NCI-H526 (cell line): Measurements from ENCODE around the gene RSPO4.
A peak's percentile ranks its signal among the peaks of the same experiment; 100 is the strongest.
"Not testable (repeated sequence)": the region's sequence is repeated elsewhere in the genome, so short reads cannot be mapped to it uniquely, and the experiment has no call there.

Source experiments
- DNase-seq, 2 experiments: peaks; one replicate each; lab custom pipeline; 2025; lab: John Stamatoyannopoulos, UW

Gene RSPO4

DNA sequence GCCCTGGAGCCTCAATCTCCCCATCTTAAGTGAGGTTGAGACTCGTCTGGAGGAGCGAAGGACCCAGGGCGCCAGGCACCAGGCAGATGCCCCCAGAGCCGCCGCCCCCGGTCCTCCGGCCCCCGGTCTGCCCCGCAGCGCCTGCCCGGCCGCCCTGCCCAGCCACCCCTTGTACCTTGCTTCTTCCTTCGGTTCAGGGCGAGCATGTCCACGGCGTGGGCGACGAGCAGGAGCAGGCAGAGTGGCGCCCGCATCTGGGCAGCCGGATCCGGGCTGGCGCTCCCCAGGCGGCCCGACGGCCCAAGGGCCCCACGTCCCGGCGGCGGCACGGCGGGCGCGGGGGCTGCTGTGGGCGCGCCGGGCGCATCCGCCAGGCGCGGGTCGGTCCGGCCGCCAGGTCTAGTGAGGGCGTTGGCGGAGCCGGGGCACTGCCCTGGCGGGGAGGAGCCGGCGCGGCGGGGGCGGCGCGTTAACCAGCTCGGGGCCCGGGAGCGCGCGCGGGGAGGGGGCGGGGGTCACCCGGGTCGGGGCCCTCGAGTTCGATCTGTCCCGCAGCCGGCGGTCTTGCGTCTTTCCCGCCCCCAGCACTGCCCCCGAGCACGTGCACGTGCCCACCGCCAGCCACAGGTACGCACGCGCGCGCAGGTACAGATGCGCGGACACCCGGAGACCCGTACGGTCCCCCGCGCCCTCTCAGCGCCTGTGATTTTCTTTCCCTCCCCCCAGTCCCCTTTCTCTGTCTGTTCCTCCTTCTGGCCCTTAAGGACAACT is at the start of gene RSPO4:
RSPO4 (minus strand) TSS at position 401 of the 771 bp plus-strand sequence; CDS start at position 254, 147 bp downstream.
- DNase-seq: peak; percentile 45 to 87

DNA sequence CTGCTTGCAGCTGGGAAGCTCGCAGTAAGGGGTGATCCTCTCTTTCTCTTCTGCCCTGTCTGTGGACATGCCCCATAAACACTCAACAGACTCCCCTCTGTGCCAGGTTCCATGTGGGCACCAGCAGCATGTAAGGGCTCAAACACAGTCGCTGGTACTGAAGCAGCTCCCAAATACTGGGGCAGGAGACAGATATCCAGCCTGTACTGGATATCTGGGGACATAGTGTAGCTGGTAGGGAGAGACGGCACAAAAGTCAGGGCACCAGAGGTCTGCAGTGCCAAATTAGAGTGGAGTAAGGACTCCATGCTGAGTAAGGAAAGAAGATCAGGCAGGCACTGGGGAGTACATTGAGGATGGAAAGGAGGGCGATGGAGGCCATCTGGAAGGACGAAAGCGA is 48.3 kb upstream of the RSPO4 start:
- no peak for DNase-seq

DNA sequence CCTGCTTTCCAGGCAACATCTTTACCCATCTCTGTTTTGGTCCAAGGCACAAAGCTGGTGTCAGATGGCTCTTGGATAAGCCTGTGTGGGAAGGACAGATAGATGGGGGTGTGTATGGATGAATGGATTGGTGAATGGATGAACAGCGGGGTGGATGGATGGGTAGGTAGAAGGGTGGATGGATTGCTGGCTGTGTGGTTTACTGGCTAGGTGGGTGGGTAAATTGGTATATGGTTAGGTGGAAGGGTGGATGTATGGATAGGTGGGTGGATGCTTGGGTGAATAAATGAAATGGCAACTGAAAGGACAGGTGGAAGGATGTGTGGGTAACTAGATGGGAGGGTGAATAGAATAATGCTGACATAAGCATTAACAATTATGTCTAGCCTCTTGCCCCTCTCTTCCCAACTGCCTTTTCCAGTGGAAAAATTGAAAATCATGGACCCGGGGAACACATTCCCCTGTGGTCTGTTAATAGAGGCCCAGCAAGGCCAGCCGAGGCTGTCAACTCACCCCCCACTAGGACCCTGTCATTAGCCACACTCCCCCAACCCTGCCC is 43.8 kb upstream of the RSPO4 start:
- no peak for DNase-seq

DNA sequence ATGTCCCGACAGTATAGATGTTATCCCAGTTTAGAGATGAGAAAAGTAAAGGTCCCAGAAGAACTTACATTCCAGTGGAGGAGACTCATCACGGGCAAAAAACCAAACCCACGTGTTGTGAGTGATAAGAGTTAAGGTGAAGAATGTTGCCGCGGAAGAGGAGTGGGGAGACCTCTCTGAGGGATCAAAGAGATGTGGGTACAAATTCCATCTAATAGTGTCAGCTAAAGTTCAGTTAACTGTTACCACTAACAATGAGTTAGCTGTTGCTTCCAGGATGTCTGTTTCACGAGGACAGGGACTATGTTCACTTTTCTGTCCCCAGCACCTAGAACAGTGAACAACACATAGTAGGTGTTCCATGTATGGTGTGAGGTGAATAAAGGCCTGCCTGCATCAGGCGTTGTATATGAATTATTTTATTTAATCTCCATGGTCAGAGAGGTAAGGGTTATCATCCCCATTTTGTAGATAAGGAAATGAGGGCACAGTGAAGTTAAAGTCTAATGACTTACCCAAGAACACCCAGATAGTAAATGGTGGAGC is 39.8 kb upstream of the RSPO4 start:
- no peak for DNase-seq

DNA sequence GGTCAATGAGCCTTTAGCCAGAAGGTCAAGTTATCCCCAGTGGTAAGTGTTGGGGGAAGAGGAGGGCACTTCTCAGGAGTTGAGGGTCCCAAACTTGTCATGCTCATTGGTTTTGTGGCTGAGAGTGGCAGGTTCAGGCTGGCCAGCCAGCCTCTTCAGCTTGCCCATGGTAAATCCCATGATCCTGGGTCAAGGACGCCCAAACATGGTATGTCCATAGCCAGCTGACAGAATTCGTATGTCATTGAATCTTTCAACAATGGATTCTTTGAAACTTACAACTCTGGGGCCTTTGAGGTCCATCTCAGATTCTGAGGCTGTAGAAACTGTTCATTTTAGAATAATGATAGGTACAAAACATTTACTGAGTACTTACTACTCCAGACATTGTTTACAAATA is 36.1 kb upstream of the RSPO4 start:
- DNase-seq: no peak

DNA sequence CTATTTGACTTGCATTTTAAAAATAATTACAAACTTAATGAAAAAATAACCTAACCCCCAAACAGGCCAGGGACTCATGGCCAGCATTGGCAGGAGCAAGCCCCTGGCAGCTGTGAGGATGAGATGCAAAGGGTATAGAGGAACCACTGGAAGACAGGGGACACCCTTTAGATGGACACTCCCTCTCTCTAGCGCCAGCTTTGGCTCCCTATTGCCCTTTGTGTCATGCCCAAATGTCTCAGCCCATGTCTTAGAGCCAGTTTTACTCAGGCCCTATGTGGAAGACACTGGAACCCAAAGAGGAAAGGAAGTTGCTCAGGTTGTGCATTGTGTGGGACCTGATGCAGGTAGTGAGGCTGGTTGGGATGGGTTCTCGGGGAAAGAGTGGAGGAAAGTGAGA is 34.9 kb upstream of the RSPO4 start:
- DNase-seq: no peak

DNA sequence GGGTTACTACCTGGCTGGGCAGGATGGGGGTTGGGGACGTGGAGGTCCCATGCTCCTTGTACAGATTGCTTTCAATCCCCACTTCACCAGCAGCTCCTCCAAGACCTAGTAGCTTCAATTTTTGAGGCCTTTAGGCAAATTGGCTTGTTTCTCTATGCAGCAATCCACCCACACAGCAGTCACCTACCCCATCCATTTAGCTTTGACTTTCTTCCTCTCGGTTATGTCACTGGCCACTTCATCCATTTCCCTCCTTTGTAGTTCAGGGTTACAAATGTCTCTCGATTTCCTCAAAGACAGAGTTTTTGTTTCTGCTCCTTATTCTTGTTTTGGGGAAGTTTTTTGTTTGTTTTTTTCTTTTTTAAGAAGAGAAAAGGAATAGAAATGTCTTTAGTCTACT is 33.4 kb upstream of the RSPO4 start:
- no peak for DNase-seq

DNA sequence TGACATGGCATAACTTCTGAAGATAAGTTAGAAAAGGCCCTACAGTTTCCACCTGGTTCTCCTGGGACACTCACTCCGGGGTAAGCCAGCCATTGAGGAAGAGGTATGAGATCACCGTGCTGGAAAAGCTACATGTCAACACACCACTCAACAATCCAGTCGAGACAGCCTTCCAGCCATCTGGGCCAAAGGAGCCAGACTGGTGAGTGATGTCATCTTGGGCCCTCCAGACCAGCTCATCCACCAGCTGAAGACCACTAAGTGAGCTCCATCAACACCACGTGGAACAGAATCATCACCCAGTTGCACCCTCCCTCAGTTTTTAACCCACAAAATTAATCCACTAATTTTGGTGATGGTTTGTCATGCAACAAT is 32.3 kb upstream of the RSPO4 start:
- DNase-seq: no peak

DNA sequence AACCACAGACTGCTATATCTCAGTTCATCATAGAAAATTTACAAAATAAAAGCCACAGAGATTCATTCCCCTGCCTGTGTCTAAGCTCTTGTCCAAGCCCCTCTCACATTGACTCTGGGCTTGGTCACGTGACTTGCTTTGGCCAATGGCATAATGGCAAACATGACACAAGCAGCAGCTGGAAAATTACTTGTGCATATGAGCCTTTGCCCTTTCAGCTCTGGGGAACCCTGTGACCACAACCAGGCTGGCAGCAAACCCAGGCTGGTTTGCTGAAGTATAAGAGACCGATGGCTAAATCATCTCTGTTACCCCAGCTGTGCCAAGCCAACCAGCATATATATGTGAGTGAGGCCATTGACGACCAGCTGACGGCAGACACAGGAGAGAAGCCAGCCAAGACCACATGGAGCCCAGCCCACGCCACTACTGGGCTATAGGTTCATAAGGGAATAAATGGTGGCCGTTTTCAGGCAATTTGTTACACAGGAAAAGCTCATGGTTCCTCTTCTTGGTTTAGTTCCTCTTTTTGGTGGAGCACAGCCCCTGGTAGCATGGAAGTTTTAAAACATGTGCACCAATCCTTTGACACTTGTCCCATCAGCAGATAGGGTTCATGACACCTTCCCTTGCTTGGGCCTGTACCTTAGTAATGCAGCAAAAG is 31.8 kb upstream of the RSPO4 start:
- no peak for DNase-seq

DNA sequence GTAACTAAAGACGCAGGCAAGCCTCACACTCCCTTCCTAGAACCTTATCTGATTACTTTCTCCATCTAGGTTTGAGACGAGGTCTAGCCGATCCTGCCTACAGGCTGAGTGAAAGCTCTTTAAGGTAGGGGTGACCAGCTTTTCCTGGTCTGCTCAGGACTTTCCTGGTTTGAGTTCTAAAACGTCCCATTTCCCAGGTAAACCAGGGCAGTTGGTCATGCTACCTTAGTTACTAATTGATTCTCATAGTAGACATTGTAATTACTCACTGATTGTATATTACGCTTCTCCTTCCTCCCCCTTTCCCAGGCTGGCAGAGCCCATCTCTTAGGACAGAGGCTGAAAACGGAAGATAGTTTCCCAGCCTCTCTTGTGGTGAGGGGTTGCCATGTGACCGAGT is 27.9 kb upstream of the RSPO4 start:
- no peak for DNase-seq

DNA sequence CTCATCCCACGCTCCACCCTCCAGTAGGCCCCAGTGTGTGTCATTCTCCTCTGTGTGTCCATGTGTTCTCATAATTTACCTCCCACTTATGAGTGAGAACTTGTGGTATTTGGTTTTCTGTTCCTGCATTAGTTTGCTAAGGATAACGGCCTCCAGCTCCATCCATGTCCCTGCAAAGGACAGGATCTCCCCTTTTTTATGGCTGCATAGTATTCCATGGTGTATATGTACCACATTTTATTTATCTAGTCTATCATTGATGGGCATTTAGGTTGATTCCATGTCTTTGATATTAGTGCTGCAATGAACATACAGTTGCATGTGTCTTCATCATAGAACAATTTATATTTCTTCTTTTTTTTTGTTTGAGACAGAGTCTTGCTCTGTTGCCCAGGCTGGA is 24.1 kb upstream of the RSPO4 start:
- not testable (repeated sequence) for DNase-seq

DNA sequence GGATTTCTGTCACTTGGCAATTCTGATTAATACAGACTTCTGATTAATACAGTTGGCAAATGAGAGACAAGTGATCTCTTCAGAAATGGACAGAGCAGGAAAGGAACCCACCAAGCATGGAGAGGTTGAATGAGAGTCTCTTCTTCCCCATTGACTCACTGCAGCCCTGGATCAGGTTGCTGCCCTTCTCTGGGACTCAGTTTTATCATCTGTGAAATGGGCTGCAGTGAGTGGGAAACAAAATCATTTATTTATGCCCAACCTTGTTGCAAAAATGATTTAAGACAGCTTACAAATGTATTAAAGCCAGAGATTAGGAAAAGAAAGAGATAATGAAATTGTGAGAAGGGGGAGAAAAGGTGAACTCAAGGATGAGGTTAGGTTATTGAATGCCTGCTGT is 20.8 kb upstream of the RSPO4 start:
- no peak for DNase-seq

DNA sequence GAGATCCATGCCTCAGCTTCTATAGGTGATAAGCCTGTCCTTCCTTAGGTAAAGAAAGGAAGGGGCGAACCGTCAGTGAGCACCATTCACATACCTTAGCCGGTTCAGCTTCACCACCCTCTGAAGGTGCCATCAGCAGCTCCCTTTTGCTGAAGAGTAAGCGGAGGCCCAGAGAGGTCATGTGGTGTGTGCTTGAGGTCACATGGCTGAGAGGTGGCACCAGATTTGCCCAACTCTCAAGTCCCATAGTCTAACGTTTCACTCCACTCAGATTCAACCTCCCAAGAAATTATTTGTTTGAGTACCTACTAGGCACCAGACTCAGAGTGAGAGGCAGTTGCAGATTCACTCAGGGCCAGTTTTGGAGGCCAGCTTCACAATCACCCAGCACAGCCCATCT is 18.5 kb upstream of the RSPO4 start:
- DNase-seq: no peak

DNA sequence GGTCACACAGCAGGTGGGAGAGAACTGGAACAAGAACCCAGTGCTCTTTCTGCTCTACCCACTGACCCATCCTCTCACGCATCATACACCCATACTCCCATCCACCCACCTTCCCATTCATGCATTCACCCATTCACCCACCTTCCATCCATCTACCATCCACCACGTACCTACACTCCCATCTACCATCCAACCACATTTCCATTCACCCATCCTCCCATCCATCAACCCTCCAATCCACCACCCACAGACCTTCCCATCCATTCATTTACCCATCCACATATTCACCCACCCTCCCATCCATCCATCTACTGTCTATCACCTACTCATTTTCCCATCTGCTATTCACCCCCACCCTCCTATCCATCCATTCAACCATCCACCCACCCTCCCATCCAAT is 17.2 kb upstream of the RSPO4 start:
- DNase-seq: no peak

DNA sequence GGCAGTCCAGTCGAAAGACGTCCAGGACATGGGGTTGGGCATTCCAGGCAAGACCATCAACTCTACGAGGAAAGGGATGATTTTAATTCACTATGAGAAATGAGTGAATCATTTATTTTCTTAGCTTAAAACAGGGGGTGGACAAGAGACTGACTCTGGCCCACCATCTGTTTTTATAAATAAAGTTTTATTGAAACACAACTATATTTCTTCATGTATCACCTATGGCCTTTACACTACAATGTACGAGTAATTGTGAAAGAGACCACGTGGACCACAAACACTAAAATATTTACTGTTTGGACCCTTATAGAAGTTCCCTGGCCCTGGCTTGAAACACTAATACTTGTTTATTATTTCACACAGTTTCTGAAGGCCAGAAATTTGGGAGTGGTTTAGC is 15.6 kb upstream of the RSPO4 start:
- DNase-seq: no peak

DNA sequence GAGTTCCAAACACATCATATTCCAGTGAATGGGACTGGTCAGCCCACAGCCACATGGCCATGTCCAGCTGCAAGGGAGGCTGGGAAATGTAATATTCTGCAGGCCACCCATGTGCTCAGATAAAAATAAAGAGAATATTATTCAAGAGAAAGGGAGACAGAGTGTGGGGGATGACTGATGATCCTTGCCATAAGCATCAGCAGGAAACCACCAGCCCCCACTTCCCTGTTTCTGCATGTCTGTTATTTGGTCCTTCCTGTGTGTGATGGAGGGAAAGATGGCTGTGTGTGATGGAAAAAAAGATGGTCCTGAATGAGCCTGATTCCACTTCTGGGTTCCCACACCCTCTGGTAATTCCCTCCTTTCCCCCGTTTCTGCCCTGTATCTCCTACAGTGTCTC is 13.1 kb upstream of the RSPO4 start:
- DNase-seq: no peak

DNA sequence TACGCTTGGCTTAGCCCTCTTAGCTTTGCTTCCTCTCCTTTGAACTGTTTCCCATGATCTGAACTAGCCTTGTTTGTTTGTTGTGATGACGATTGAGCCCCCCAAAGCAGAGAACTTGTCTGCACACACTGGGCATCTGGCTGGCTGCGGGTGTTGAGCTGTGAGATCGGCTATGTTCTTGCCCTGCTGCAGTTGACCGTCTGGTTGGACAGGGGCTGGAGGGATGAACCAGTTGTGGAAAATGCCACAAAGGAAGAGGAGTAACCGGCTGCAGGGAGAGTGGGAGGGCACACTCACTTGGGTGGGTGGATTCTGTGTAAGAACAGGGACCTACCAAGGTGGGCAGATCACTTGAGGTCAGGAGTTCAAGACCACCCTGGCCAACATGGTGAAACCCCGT is 12.4 kb upstream of the RSPO4 start:
- no peak for DNase-seq

DNA sequence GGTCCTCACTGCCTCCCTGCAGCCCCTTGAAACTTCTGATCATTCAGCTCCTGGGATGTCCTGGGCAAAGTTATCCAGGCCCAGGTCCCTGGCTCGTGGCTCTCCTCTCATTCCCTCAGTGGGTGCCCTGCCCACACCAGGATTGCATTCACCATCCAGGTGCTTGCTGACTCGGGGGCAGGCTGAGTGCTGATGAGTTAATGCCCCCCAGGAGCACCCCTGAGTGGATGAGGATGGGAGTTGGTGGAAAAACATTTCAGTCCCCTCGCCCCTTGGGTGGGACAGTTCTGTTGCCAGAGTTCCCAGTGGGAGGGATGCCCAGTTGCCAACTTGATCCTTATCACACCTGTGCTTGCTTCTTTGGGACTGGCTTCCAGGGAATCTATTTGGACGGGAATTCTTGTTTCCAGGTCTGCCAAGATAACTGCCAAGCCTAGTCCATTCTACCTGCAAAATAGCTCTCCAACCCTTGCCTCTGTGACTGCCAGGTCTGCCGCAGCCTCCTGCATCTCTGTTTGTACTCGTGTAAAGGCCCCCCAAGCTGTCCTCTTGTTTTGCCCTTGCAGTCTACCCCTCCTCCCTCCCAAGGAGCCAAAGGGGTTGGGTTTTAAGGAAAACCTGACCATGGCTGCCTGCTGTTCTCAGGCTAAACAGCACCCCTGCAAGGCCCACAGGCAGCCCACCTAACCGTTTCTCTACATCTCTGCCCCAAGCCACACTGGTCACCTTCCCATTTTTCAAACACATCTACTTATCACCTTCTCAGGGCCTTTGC is 11.6 kb upstream of the RSPO4 start:
- DNase-seq: no peak

DNA sequence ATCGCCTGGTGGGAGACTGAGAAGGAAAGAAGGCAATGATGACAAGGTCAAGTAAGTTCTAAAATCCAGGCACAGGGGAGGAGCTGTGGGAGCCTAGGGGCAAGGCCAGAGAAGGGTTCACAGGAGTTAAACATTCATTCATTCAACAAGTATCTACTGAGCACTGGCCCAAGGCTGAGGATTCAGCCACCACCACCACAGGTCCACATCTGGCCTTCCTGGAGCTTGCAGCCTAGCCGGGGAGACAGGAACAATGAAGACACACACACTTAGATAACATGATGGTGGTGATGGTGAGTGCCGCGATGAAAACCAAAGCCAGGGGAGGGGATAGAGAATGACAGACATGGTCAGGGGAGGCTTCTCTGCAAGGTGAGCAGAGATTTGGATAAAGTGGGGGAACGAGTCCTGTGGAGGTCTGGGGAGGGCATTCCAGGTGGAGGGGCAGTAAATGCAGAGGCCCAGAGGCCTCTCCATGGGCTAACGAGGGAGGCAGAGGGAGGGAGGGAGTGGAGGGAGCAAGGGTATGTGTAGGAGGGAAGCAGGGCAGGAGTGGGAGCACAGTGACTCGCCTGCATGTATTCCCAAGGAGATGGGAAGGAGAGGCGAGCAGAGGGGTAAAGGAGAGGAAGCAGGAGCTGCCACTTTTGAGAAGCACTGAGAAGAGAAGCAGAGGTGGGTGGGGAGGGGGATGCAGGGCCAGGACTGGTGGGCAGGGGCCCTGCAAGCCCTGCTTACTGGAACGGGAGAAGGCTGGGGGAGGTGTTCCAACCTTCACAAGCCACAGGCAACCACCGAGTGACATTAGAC is 10.5 kb upstream of the RSPO4 start:
- no peak for DNase-seq

DNA sequence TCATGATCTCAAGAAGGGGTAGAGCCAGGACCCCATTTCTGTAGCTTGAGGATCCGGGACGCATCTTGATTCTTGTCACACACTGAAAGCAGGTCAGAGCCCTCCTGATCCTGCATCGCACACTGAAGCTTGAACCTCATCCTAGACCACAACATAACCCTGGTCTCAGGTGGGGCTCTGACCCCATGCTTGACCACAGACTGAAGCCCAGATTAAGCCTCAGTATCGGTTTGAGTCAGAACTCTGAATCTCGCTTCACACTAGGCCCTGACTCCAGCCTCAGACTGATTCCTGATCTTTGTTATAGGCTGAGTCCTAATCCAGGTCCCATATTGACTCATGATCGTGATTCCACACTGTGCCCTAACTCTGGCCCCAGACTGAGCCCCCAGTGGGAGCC is 8.5 kb upstream of the RSPO4 start:
- DNase-seq: no peak

DNA sequence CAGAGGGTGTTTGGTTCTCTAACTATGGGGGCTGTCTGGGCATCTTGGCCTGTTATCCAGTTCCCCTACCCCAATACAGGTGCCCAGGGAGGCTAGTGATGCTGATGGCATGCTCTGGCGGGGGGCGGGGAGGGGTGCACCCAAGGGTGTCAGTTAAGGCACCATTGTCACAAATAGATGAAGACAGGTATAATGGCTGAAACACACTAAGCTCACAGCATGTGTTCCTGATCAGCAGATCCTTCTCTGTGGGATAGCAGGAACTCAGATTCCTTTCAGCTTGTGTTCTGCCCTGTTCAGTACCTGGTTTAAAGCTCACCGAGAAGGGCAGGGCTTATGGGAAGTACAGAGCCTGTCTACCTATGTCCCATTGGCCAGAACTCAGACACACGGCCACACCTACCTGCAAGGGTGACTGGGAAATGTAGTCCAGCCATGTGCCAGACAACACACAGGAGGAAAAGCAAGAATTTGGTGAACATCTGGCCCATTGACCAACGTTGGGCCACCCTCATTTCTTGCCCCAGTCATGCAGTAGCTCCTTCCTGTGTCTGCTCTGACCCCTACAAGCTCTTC is 3.4 kb upstream of the RSPO4 start:
- DNase-seq: peak; percentile 94
